SK-N-SH (cell line): ENCODE results near the gene UBE2D3. TPM values are rescaled to one million over a fixed set of nuclear protein-coding genes. Genes with fewer than 3 reads are reported as not detected.

Source experiments
- CTCF ChIA-PET: fragments of 300-600, 350-600 bp; formaldehyde crosslinking; extraction: SDS; loops from one replicate; lab custom pipeline; 2021; lab: Yijun Ruan, JAX
- POLR2A ChIA-PET: fragments of 350-600 bp; sonication (Branson Sonifier 250); formaldehyde crosslinking; extraction: SDS; loops from one replicate; lab custom pipeline; 2020; ENCODE audit warnings: antibody characterized with exemption, inconsistent platforms; lab: Yijun Ruan, JAX
- DNase-seq: peaks from one replicate; pipeline ENCODE4 v3.0.0; 2012
- H2AFZ ChIP-seq: fragments of 200-600 bp; sonication (generic); 2 replicates; pipeline ENCODE4 v1.8.1; 2016; ENCODE audit warnings: antibody characterized with exemption, mild to moderate bottlenecking, low read depth
- H3F3A ChIP-seq: fragments of 200-600 bp; sonication (generic); replicated peaks from 2 replicates; pipeline ENCODE3; 2016; ENCODE audit warnings: antibody characterized with exemption, mild to moderate bottlenecking; ENCODE audit not compliant: insufficient read depth
- H3K27ac ChIP-seq, 2 experiments: fragments of 200-500 bp in 1 of 2; fragments of 200-600 bp in 1 of 2; sonication (Bioruptor generic) in 1 of 2; sonication (generic), shearing (Covaris generic) in 1 of 2; 2 replicates each; pipeline versions ENCODE4 v1.5.1 to v1.6.1; 2014 to 2016; ENCODE audit warnings: low read depth in 2 of 2, inconsistent platforms in 1 of 2, low read length in 1 of 2, mild to moderate bottlenecking in 1 of 2, mixed read lengths in 1 of 2
- H3K27me3 ChIP-seq: fragments of 200-600 bp; sonication (generic), shearing (Covaris generic); 2 replicates; pipeline ENCODE4 v1.6.1; 2016; ENCODE audit warnings: mixed run types; ENCODE audit not compliant: insufficient read depth
- H3K36me3 ChIP-seq, 2 experiments: fragments of 200-500 bp in 1 of 2; fragments of 200-600 bp in 1 of 2; sonication (Bioruptor generic) in 1 of 2; sonication (generic) in 1 of 2; replicated peaks in 1 of 2; 2 replicates each; pipeline versions ENCODE3 to v1.5.1; 2014 to 2016; ENCODE audit warnings: low read length in 1 of 2, mild to moderate bottlenecking in 1 of 2; ENCODE audit not compliant: insufficient read depth in 2 of 2, control insufficient read depth in 1 of 2
- H3K4me1 ChIP-seq, 2 experiments: fragments of 200-500 bp in 1 of 2; fragments of 200-600 bp in 1 of 2; sonication (Bioruptor generic) in 1 of 2; sonication (generic), shearing (Covaris generic) in 1 of 2; 2 replicates each; pipeline versions ENCODE4 v1.5.1 to v1.6.1; 2014 to 2016; ENCODE audit warnings: low read depth in 1 of 2, low read length in 1 of 2, mixed run types in 1 of 2; ENCODE audit not compliant: insufficient read depth in 2 of 2, control insufficient read depth in 1 of 2
- H3K4me2 ChIP-seq: fragments of 200-600 bp; sonication (generic), shearing (Covaris generic); 2 replicates; pipeline ENCODE4 v1.6.1; 2017; ENCODE audit warnings: mixed run types
- H3K4me3 ChIP-seq, 2 experiments: fragments of 200-500 bp in 1 of 2; fragments of 200-600 bp in 1 of 2; sonication (Bioruptor generic) in 1 of 2; sonication (generic), shearing (Covaris generic) in 1 of 2; 2 replicates each; pipeline versions ENCODE4 v1.5.1 to v1.8.1; 2014 to 2016; ENCODE audit warnings: low read depth in 2 of 2, inconsistent platforms in 1 of 2, low read length in 1 of 2, mild to moderate bottlenecking in 1 of 2, mixed read lengths in 1 of 2, moderate library complexity in 1 of 2
- H3K79me2 ChIP-seq: fragments of 200-600 bp; sonication (generic); 2 replicates; pipeline ENCODE4 v1.8.1; 2017; ENCODE audit warnings: mild to moderate bottlenecking; ENCODE audit not compliant: insufficient read depth
- H3K9ac ChIP-seq: fragments of 200-600 bp; sonication (generic); 2 replicates; pipeline ENCODE4 v1.6.1; 2017; ENCODE audit warnings: mixed run types
- H3K9me2 ChIP-seq: fragments of 200-600 bp; sonication (generic); 2 replicates; pipeline ENCODE4 v1.6.1; 2017; ENCODE audit warnings: mixed run types
- H3K9me3 ChIP-seq: fragments of 200-600 bp; sonication (generic); 2 replicates; pipeline ENCODE4 v1.6.1; 2017; ENCODE audit warnings: mixed run types, mild to moderate bottlenecking, moderate library complexity
- H4K20me1 ChIP-seq: fragments of 200-600 bp; sonication (generic); 2 replicates; pipeline ENCODE4 v1.6.1; 2017; ENCODE audit warnings: mild to moderate bottlenecking, mixed run types; ENCODE audit not compliant: insufficient read depth
- FOSL2 ChIP-seq: IDR thresholded peaks from 2 replicates; pipeline ENCODE4 v1.4.0; 2012; ENCODE audit warnings: low read depth, mild to moderate bottlenecking, moderate library complexity, borderline replicate concordance
- FOXJ3 ChIP-seq: sonication (generic); formaldehyde crosslinking; IDR thresholded peaks from 2 replicates; pipeline ENCODE4 v1.5.1; 2020; ENCODE audit warnings: mild to moderate bottlenecking, missing genetic modification reagents
- FOXM1 ChIP-seq: IDR thresholded peaks from 2 replicates; pipeline ENCODE4 v1.4.0; 2012; ENCODE audit warnings: low read depth, mild to moderate bottlenecking
- GABPA ChIP-seq: IDR thresholded peaks from 2 replicates; pipeline ENCODE4 v1.4.0; 2012; ENCODE audit warnings: low read depth, mild to moderate bottlenecking
- GATA2 ChIP-seq: sonication (generic); formaldehyde crosslinking; IDR thresholded peaks from 2 replicates; pipeline ENCODE4 v1.5.0; 2020; ENCODE audit warnings: mild to moderate bottlenecking, missing genetic modification reagents
- JUND ChIP-seq: IDR thresholded peaks from 2 replicates; pipeline ENCODE4 v1.4.0; 2012
- MAX ChIP-seq: IDR thresholded peaks from 2 replicates; pipeline ENCODE4 v1.4.0; 2012; ENCODE audit warnings: low read depth
- NFIC ChIP-seq: IDR thresholded peaks from 2 replicates; pipeline ENCODE4 v1.4.0; 2012; ENCODE audit warnings: borderline replicate concordance
- NRF1 ChIP-seq: IDR thresholded peaks from 2 replicates; pipeline ENCODE4 v1.6.1; 2012; ENCODE audit warnings: low read depth, mild to moderate bottlenecking, low read length
- POLR2AphosphoS5 ChIP-seq: IDR thresholded peaks from 2 replicates; pipeline ENCODE4 v1.6.1; 2012; ENCODE audit warnings: low read depth, low read length
- RAD21 ChIP-seq: IDR thresholded peaks from 2 replicates; pipeline ENCODE4 v1.6.1; 2012; ENCODE audit warnings: mild to moderate bottlenecking, low read length
- RCOR1 ChIP-seq: fragments of 150-350 bp; IDR thresholded peaks from 2 replicates; pipeline ENCODE4 v1.6.1; 2017; ENCODE audit warnings: antibody characterized with exemption, low read length
- REST ChIP-seq: IDR thresholded peaks from 2 replicates; pipeline ENCODE4 v1.6.1; 2012; ENCODE audit warnings: mild to moderate bottlenecking, low read depth, low read length, moderate library complexity
- RFX5 ChIP-seq: IDR thresholded peaks from 2 replicates; pipeline ENCODE4 v1.6.1; 2012; ENCODE audit warnings: mild to moderate bottlenecking, improper control_type of control experiment, low read length
- RXRA ChIP-seq: IDR thresholded peaks from 2 replicates; pipeline ENCODE4 v1.4.0; 2012; ENCODE audit warnings: low read depth, mild to moderate bottlenecking, borderline replicate concordance
- SIN3A ChIP-seq: IDR thresholded peaks from 2 replicates; pipeline ENCODE4 v1.6.1; 2012; ENCODE audit warnings: low read depth, mild to moderate bottlenecking, low read length, moderate library complexity, borderline replicate concordance
- SMC3 ChIP-seq: IDR thresholded peaks from 2 replicates; pipeline ENCODE4 v1.6.1; 2012; ENCODE audit warnings: low read depth, low read length, improper control_type of control experiment
- TAF1 ChIP-seq: IDR thresholded peaks from 2 replicates; pipeline ENCODE4 v1.6.1; 2012; ENCODE audit warnings: low read depth, mild to moderate bottlenecking, low read length, moderate library complexity, borderline replicate concordance
- TCF12 ChIP-seq: IDR thresholded peaks from 2 replicates; pipeline ENCODE4 v1.4.0; 2012
- TEAD4 ChIP-seq: IDR thresholded peaks from 2 replicates; pipeline ENCODE4 v1.4.0; 2012; ENCODE audit warnings: mild to moderate bottlenecking, borderline replicate concordance; ENCODE audit not compliant: insufficient read depth
- USF1 ChIP-seq: IDR thresholded peaks from 2 replicates; pipeline ENCODE4 v1.4.0; 2012; ENCODE audit warnings: low read depth, borderline replicate concordance
- YY1 ChIP-seq: IDR thresholded peaks from 2 replicates; pipeline ENCODE4 v1.4.0; 2012; ENCODE audit warnings: low read depth, mild to moderate bottlenecking
- WGBS: methylation state at CpG from one replicate; pipeline ENCODE4 v1.1.6; 2017; ENCODE audit warnings: low lambda C conversion rate; 5-methylcytosine and 5-hydroxymethylcytosine counted together
- polyA plus RNA-seq, 3 experiments: library from polyadenylated mRNA; depleted of rRNA; stranded (reverse); fragments of >200 nt; gene quantifications; 2 replicates each; pipeline ENCODE4 v1.2.3, GENCODE V29; 2012
- TF ChIP-seq, protein P1 (sequence below): IDR thresholded peaks from 2 replicates; pipeline ENCODE4; 2012
- TF ChIP-seq, protein P2 (sequence below): fragments of 150-350 bp; IDR thresholded peaks from 2 replicates; pipeline ENCODE4 v1.6.1; 2016; ENCODE audit warnings: mild to moderate bottlenecking, low read depth, low read length

Gene UBE2D3
- polyA plus RNA-seq, 1 of the 3 experiments (the other 2 are of a cell fraction) = 216 TPM

DNA sequence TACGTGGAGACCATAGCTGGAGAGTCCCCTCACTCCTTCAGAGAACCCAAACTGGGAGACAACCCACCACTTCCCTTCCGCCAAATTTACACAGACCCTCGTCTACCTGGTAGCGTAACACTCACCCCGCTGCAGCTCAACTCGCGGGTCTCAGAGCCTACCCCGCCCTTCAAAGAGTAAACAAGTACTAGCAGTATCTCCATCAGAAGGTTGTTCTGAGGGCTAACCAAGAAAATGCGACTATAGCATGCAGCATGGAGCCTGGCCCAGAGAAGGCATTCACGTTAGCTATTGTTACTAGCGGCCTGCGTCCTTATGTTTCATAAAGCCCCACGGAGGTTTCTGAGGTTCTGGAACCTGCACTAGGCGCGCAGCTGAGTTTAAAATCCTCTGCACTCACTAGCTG is 66.1 kb downstream of the UBE2D3 start (continued):
- no peak for TF ChIP-seq SMC3

DNA sequence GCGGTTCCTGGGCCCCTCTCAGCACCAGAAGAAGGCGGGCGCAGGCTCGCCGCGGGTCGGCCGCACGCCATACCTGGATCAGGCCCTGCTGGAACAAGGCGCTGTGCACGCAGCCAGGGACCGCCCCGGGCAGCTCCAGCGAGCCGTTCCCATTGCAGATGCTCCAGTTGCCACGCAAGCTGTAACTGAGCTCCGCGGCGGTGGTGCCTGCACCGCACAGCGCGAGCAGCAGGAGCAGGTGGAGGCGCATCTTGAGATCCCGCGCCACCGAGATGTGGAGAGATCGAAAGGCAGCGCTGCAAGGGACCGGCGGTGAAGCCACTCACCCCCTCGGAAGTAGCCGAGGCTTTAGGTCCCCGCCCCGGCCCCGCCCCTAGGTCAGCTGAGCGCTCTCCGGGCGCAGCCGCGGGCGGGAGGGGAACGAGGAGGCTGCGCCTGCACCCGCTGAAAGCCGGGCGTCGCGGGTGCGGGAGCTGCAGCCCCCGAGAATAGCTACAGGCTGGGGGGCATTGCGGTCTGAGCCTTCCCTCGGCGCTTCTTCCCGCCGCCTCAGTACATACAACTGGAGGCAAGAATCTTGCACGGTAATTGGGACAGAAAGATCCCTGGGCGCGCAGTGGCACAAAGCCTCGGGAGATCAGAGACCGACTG is 66.6 kb downstream of the UBE2D3 start, which contains the start of gene MANBA:
TSS of gene MANBA (minus strand) at position 324 of the 651 bp plus-strand sequence. CDS start at position 250, 74 bp downstream.
- Histone ChIP-seq H3K9me2 (no peaks in the 10 kb centered on the region), H3K4me2 (peak within 1 kb of the TSS; percentile 78), H3K4me3 (peak within 1 kb of the TSS; percentile 92 to 97), H3K36me3 (no peaks in the 10 kb centered on the region), H2AFZ (peak within 1 kb of the TSS; percentile 90), H3K27me3 (no peaks in the 10 kb centered on the region), H3K4me1 (peaks cover 0 to 11% of the 10 kb centered on the region in 2 experiments; a peak in 1 of 4 replicates), H3K27ac (peak within 1 kb of the TSS; percentile 50 to 80; a peak in 3 of 4 replicates), H4K20me1 (no peaks in the 10 kb centered on the region), H3K79me2 (peaks cover 39% of the 10 kb centered on the region; the same call in 1 of the 2 replicates), H3K9ac (peak within 1 kb of the TSS; percentile 66), H3F3A (no peaks in the 10 kb centered on the region), H3K9me3 (no peaks in the 10 kb centered on the region)
- peak; percentile 94 for DNase-seq
- ChIA-PET CTCF (interaction anchor here (1.1 to 1.7 kb wide), 2 partner anchors 140 to 260 kb away, joined by 3 read pairs; no protein-coding TSS in a partner anchor), POLR2A (interaction anchor here (0.5 to 2.0 kb wide), 5 partner anchors 12 to 108 kb away, joined by 3 to 13 read pairs (median 6); partner anchors contain the start of genes CISD2 and UBE2D3)
- under 1% methylated on average over 25 of the region's 60 CpGs for WGBS
- TF ChIP-seq USF1 (peak; percentile 79), TCF12 (no peak), RAD21 (no peak), YY1 (no peak), RXRA (no peak), POLR2AphosphoS5 (peak; percentile 80), SMC3 (no peak), JUND (no peak), FOXJ3 (no peak), NRF1 (peak; percentile 65), GATA2 (no peak), FOXM1 (no peak), TAF1 (peak; percentile 60; the same call in 1 of the 2 replicates), REST (no peak), SIN3A (no peak), RFX5 (no peak; the same call in 1 of the 2 replicates), GABPA (no peak), TEAD4 (no peak), RCOR1 (no peak), NFIC (no peak), MAX (peak; percentile 4; the same call in 1 of the 2 replicates), FOSL2 (no peak)
- TF ChIP-seq, protein P1, sequence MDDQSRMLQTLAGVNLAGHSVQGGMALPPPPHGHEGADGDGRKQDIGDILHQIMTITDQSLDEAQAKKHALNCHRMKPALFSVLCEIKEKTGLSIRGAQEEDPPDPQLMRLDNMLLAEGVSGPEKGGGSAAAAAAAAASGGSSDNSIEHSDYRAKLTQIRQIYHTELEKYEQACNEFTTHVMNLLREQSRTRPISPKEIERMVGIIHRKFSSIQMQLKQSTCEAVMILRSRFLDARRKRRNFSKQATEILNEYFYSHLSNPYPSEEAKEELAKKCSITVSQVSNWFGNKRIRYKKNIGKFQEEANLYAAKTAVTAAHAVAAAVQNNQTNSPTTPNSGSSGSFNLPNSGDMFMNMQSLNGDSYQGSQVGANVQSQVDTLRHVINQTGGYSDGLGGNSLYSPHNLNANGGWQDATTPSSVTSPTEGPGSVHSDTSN = peak; percentile 27; the same call in 1 of the 2 replicates
- TF ChIP-seq, protein P2, sequence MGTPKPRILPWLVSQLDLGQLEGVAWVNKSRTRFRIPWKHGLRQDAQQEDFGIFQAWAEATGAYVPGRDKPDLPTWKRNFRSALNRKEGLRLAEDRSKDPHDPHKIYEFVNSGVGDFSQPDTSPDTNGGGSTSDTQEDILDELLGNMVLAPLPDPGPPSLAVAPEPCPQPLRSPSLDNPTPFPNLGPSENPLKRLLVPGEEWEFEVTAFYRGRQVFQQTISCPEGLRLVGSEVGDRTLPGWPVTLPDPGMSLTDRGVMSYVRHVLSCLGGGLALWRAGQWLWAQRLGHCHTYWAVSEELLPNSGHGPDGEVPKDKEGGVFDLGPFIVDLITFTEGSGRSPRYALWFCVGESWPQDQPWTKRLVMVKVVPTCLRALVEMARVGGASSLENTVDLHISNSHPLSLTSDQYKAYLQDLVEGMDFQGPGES = no peak
